M059J (cell line): ENCODE measurements around the gene SLPI. TPM values are rescaled to one million over a fixed set of nuclear protein-coding genes. Genes with fewer than 3 reads are reported as not detected.

Experiments
- DNase-seq: peaks from one replicate; pipeline ENCODE4 v3.0.0-alpha.2; 2012; ENCODE audit warnings: low read depth
- total RNA-seq: library from RNA; depleted of rRNA; stranded (reverse); fragments of >200 nt; shearing (Covaris generic); gene quantifications from 2 replicates; pipeline ENCODE4 v1.2.3, GENCODE V29; 2014

Gene SLPI
- total RNA-seq, 1 experiment from 2014 or later = 0.30 TPM

GRCh38 chr20:45275338-45275737, 21.0 kb upstream of the SLPI start:
- no peak for DNase-seq

- no peak for DNase-seq
These were observed 15.4 kb upstream of the SLPI start for GRCh38 chr20:45269754-45270270.

- no peak for DNase-seq
These were observed 14.7 kb upstream of the SLPI start for GRCh38 chr20:45269056-45269455.

- no peak for DNase-seq
These were observed 14.2 kb upstream of the SLPI start for GRCh38 chr20:45268531-45268930.

- DNase-seq = no peak
These were observed 12.6 kb upstream of the SLPI start for GRCh38 chr20:45266977-45267376.

- no peak for DNase-seq
These were observed 9.3 kb upstream of the SLPI start for GRCh38 chr20:45263556-45264266.

GRCh38 chr20:45258664-45259063, 4.3 kb upstream of the SLPI start:
- DNase-seq = no peak

- no peak for DNase-seq
These were observed 3.9 kb upstream of the SLPI start for GRCh38 chr20:45258259-45258658.

- DNase-seq = no peak
These were observed 3.3 kb upstream of the SLPI start for GRCh38 chr20:45257711-45258110.

- DNase-seq = no peak
These were observed 2.8 kb upstream of the SLPI start for GRCh38 chr20:45257161-45257560.

- no peak for DNase-seq
These were observed 1.1 kb downstream of the SLPI start for GRCh38 chr20:45253261-45253660.

- no peak for DNase-seq
These were observed 2.3 kb downstream of the SLPI start for GRCh38 chr20:45251884-45252560.

GRCh38 chr20:45248609-45249008, 5.8 kb downstream of the SLPI start:
- no peak for DNase-seq

GRCh38 chr20:45247865-45248264, 6.5 kb downstream of the SLPI start:
- no peak for DNase-seq

- no peak for DNase-seq
These were observed 8.3 kb downstream of the SLPI start for GRCh38 chr20:45246109-45246508.

GRCh38 chr20:45238139-45238538, 16.2 kb downstream of the SLPI start:
- DNase-seq = no peak

- no peak for DNase-seq
These were observed 18.4 kb downstream of the SLPI start for GRCh38 chr20:45235995-45236394.

- DNase-seq = no peak
These were observed 23.7 kb downstream of the SLPI start for GRCh38 chr20:45230631-45231030.

- DNase-seq = peak; percentile 40
These were observed 24.9 kb downstream of the SLPI start for GRCh38 chr20:45229264-45230056.

- DNase-seq = no peak
These were observed 28.1 kb downstream of the SLPI start for GRCh38 chr20:45226287-45226686.

- DNase-seq = no peak
These were observed 31.2 kb downstream of the SLPI start for GRCh38 chr20:45223136-45223535.

GRCh38 chr20:45221076-45221475, 33.3 kb downstream of the SLPI start, which contains the start of gene SEMG2:
TSS of gene SEMG2 (plus strand) at chr20:45221373. CDS start at chr20:45221390, 17 bp downstream.
- no peak for DNase-seq
